IMR-90 (cell line): ENCODE measurements around the gene NTRK3.

Experiments used
- CEBPB ChIP-seq: IDR thresholded peaks from 2 replicates; pipeline ENCODE4 v1.6.1; 2012; ENCODE audit warnings: low read depth, low read length, improper control_type of control experiment
- CHD1 ChIP-seq: IDR thresholded peaks from 2 replicates; pipeline ENCODE4 v1.6.1; 2012; ENCODE audit warnings: low read depth, low read length, improper control_type of control experiment
- CTCF ChIP-seq: conservative IDR thresholded peaks from 2 replicates; pipeline ENCODE4 v1.5.1; 2012; ENCODE audit warnings: mild to moderate bottlenecking, low read depth, low read length, improper control_type of control experiment
- ELK1 ChIP-seq: fragments of 150-350 bp; IDR thresholded peaks from 2 replicates; pipeline ENCODE4 v1.6.1; 2016; ENCODE audit warnings: low read depth, mild to moderate bottlenecking, low read length, moderate library complexity, borderline replicate concordance
- FOS ChIP-seq: fragments of 150-350 bp; IDR thresholded peaks from 2 replicates; pipeline ENCODE4 v1.6.1; 2016; ENCODE audit warnings: low read depth, low read length
- MAFK ChIP-seq: IDR thresholded peaks from 2 replicates; pipeline ENCODE4 v1.6.1; 2012; ENCODE audit warnings: low read depth, low read length, improper control_type of control experiment
- MXI1 ChIP-seq: IDR thresholded peaks from 2 replicates; pipeline ENCODE4 v1.6.1; 2012; ENCODE audit warnings: low read depth, mild to moderate bottlenecking, low read length, moderate library complexity, borderline replicate concordance
- POLR2A ChIP-seq: IDR thresholded peaks from 2 replicates; pipeline ENCODE4 v1.6.1; 2012; ENCODE audit warnings: mild to moderate bottlenecking, low read depth, low read length
- RAD21 ChIP-seq: IDR thresholded peaks from 2 replicates; pipeline ENCODE4 v1.6.1; 2012; ENCODE audit warnings: low read length, improper control_type of control experiment
- RFX5 ChIP-seq: IDR thresholded peaks from 2 replicates; pipeline ENCODE4 v1.8.0; 2012; ENCODE audit warnings: low read depth, mild to moderate bottlenecking, low read length, moderate library complexity
- SMC3 ChIP-seq: fragments of 150-350 bp; IDR thresholded peaks from 2 replicates; pipeline ENCODE4 v1.6.1; 2016; ENCODE audit warnings: low read depth, mild to moderate bottlenecking, antibody characterized with exemption, low read length, moderate library complexity
- USF2 ChIP-seq: fragments of 150-350 bp; IDR thresholded peaks from 2 replicates; pipeline ENCODE4 v1.6.1; 2017; ENCODE audit warnings: mild to moderate bottlenecking, antibody characterized with exemption, low read length, low read depth

- TF ChIP-seq FOS (no peak), CTCF (no peak), MXI1 (no peak), CEBPB (no peak), POLR2A (no peak), RFX5 (no peak), USF2 (no peak), SMC3 (no peak), ELK1 (no peak), MAFK (no peak), CHD1 (no peak), RAD21 (no peak)
Observed at GRCh38 chr15:88118741-88119140, 137.8 kb downstream of the NTRK3 start.
